ENCODE measurements around the gene ALPK3.

The ALPK3 gene

DNA sequence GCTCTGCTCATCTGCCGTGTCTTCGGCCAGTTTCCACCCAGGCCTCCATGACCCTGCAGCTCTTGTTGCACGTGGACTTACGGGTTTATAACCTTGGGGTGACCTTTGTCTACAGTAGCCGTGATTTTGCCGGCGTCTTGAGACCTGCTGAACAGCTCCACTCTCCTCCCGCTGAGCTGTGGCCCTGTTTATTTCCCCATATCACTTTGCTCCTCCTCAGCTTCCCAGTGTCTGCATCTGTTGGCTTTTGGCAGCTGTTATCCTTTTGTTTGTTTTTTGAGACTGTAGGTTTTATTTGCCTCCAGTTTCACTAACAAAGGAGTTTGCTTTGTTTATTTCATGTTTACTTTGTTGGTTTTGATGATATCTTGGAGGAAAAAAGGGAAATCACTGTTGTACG is 38.0 kb downstream of the ALPK3 start:
- no peaks in the 10 kb centered on the region for H3K9me3 ChIP-seq (ENCODE audit: control insufficient read depth, insufficient read depth, low read depth, low read length)
- no peaks in the 10 kb centered on the region for H3K4me1 ChIP-seq (ENCODE audit: control insufficient read depth, insufficient read depth, low read length)
- H3K27me3 ChIP-seq (ENCODE audit: control insufficient read depth, insufficient read depth, low read length): no peaks in the 10 kb centered on the region
- H3K36me3 ChIP-seq (ENCODE audit: control insufficient read depth, insufficient read depth, low read length): peaks cover 34% of the 10 kb centered on the region
- no peak overlapping the region for H3K4me3 ChIP-seq (ENCODE audit: low read depth, low read length)
- no peak overlapping the region for H3K9ac ChIP-seq (ENCODE audit: low read length)
- H3K27ac ChIP-seq (ENCODE audit: low read depth, low read length): no peak overlapping the region

DNA sequence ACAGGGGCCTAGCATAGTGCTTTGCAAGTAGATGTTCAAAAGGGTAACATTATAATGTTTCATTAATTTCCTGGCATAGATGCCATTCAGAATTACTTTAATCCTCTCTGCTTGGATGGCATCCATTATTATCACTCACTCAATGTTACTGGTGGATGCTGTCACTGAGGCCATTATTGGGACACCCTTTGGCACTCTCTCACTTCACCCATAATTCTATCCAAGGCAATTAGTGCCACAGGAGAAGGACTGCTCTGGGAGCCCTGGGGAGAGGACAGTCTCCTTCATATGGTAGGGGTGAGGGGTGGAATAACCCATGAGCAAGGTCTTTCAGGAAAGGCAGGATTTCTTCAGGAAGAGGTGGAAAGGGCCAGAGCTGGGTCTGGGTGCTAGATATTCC is 38.6 kb downstream of the ALPK3 start:
- peaks cover 34% of the 10 kb centered on the region for H3K36me3 ChIP-seq (ENCODE audit: control insufficient read depth, insufficient read depth, low read length)
- no peaks in the 10 kb centered on the region for H3K4me1 ChIP-seq (ENCODE audit: control insufficient read depth, insufficient read depth, low read length)
- H3K4me3 ChIP-seq (ENCODE audit: low read depth, low read length): no peak overlapping the region
- no peak overlapping the region for H3K9ac ChIP-seq (ENCODE audit: low read length)
- no peaks in the 10 kb centered on the region for H3K27me3 ChIP-seq (ENCODE audit: control insufficient read depth, insufficient read depth, low read length)
- H3K9me3 ChIP-seq (ENCODE audit: control insufficient read depth, insufficient read depth, low read depth, low read length): no peaks in the 10 kb centered on the region
- H3K27ac ChIP-seq (ENCODE audit: low read depth, low read length): no peak overlapping the region

DNA sequence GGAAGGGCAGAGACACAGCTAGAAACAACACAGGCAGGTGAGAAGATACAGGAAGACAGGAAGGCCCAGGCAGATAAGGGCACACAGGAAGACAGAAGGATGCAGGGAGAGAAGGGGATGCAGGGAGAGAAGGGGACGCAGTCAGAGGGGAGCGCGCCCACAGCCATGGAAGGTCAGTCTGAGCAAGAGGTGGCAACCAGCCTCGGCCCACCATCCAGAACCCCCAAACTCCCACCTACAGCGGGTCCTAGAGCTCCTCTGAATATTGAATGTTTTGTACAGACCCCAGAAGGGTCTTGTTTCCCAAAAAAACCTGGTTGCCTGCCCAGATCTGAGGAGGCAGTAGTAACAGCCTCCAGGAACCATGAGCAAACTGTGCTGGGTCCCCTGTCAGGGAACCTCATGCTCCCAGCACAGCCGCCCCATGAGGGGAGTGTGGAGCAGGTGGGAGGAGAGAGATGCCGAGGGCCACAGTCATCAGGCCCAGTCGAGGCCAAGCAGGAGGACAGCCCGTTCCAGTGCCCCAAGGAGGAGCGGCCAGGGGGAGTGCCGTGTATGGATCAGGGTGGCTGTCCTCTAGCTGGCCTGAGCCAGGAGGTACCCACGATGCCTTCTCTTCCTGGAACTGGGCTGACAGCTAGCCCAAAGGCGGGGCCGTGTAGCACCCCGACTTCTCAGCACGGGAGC is 39.7 kb downstream of the ALPK3 start:
- Histone ChIP-seq H3K27me3 (ENCODE audit: control insufficient read depth, insufficient read depth, low read length) (no peaks in the 10 kb centered on the region), H3K9me3 (ENCODE audit: control insufficient read depth, insufficient read depth, low read depth, low read length) (no peaks in the 10 kb centered on the region), H3K4me3 (ENCODE audit: low read depth, low read length) (no peak overlapping the region), H3K4me1 (ENCODE audit: control insufficient read depth, insufficient read depth, low read length) (no peaks in the 10 kb centered on the region), H3K9ac (ENCODE audit: low read length) (no peak overlapping the region), H3K36me3 (ENCODE audit: control insufficient read depth, insufficient read depth, low read length) (peaks cover 34% of the 10 kb centered on the region), H3K27ac (ENCODE audit: low read depth, low read length) (no peak overlapping the region)

DNA sequence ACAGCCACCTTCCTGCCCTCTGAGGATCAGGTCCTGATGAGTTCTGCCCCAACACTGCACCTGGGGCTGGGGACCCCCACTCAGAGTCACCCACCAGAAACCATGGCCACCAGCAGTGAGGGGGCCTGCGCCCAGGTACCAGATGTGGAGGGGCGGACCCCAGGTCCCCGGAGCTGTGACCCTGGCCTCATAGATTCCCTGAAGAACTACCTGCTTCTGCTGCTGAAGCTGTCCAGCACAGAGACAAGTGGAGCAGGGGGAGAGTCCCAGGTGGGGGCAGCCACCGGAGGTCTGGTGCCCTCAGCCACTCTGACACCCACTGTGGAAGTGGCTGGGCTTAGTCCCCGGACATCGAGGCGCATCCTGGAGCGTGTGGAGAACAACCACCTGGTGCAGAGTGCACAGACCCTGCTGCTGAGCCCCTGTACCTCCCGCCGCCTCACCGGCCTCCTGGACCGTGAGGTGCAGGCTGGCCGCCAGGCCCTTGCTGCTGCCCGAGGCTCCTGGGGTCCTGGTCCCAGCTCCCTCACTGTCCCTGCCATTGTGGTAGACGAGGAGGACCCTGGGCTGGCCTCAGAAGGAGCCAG is 40.4 kb downstream of the ALPK3 start:
- Histone ChIP-seq H3K4me1 (ENCODE audit: control insufficient read depth, insufficient read depth, low read length) (no peaks in the 10 kb centered on the region), H3K9ac (ENCODE audit: low read length) (no peak overlapping the region), H3K4me3 (ENCODE audit: low read depth, low read length) (no peak overlapping the region), H3K27me3 (ENCODE audit: control insufficient read depth, insufficient read depth, low read length) (no peaks in the 10 kb centered on the region), H3K9me3 (ENCODE audit: control insufficient read depth, insufficient read depth, low read depth, low read length) (no peaks in the 10 kb centered on the region), H3K36me3 (ENCODE audit: control insufficient read depth, insufficient read depth, low read length) (peaks cover 34% of the 10 kb centered on the region), H3K27ac (ENCODE audit: low read depth, low read length) (no peak overlapping the region)

DNA sequence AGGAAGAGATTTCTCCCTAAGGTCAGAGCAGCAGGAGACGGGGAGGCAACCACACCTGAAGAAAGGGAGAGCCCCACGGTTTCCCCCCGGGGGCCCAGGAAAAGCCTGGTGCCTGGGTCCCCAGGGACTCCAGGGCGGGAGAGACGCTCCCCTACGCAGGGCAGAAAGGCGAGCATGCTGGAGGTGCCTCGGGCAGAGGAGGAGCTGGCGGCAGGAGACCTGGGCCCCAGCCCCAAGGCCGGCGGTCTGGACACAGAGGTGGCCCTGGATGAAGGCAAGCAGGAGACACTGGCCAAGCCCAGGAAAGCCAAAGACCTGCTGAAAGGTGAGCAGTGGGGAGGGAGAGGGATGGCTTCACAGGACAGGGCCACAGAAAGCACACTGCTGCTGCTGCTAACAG is 41.1 kb downstream of the ALPK3 start:
- Histone ChIP-seq H3K9ac (ENCODE audit: low read length) (no peak overlapping the region), H3K4me3 (ENCODE audit: low read depth, low read length) (no peak overlapping the region), H3K27me3 (ENCODE audit: control insufficient read depth, insufficient read depth, low read length) (no peaks in the 10 kb centered on the region), H3K9me3 (ENCODE audit: control insufficient read depth, insufficient read depth, low read depth, low read length) (no peaks in the 10 kb centered on the region), H3K27ac (ENCODE audit: low read depth, low read length) (no peak overlapping the region), H3K4me1 (ENCODE audit: control insufficient read depth, insufficient read depth, low read length) (no peaks in the 10 kb centered on the region), H3K36me3 (ENCODE audit: control insufficient read depth, insufficient read depth, low read length) (peaks cover 35% of the 10 kb centered on the region)

DNA sequence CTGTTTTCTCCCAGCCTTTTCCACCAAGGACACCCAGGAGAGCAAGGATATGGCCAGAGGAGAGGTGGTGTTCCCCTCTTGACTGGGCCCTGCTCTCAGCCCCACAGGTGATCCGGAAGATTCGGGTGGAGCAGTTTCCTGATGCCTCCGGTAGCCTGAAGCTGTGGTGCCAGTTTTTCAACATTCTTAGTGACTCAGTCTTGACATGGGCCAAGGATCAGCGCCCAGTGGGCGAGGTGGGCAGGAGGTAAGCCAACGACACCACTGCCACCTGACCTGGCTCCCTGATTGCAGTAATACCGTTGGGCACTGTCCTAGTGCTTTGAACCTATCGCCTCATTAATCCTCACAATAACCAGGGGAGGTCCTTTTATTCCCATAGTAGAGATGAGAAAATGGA is 42.0 kb downstream of the ALPK3 start:
- Histone ChIP-seq H3K9ac (ENCODE audit: low read length) (no peak overlapping the region), H3K27me3 (ENCODE audit: control insufficient read depth, insufficient read depth, low read length) (no peaks in the 10 kb centered on the region), H3K36me3 (ENCODE audit: control insufficient read depth, insufficient read depth, low read length) (peaks cover 43% of the 10 kb centered on the region), H3K9me3 (ENCODE audit: control insufficient read depth, insufficient read depth, low read depth, low read length) (no peaks in the 10 kb centered on the region), H3K27ac (ENCODE audit: low read depth, low read length) (no peak overlapping the region), H3K4me3 (ENCODE audit: low read depth, low read length) (no peak overlapping the region), H3K4me1 (ENCODE audit: control insufficient read depth, insufficient read depth, low read length) (no peaks in the 10 kb centered on the region)

DNA sequence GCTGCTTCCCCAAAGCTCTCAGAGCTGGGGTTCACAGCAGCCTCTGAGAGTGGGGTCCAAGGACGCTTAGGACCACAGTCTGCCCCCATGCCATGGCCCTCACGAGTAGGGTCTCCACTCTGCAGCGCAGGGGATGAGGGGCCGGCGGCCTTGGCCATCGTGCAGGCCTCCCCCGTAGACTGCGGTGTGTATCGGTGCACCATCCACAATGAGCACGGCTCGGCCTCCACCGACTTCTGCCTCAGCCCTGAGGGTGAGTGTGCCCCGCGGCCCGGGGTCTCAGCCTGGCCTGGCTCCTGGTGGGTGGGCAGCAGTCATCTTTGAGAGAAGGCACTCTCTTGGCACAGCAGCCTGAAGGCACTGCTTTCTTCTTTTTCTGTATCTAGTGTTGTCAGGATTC is 42.5 kb downstream of the ALPK3 start:
- no peaks in the 10 kb centered on the region for H3K4me1 ChIP-seq (ENCODE audit: control insufficient read depth, insufficient read depth, low read length)
- H3K27me3 ChIP-seq (ENCODE audit: control insufficient read depth, insufficient read depth, low read length): no peaks in the 10 kb centered on the region
- H3K9me3 ChIP-seq (ENCODE audit: control insufficient read depth, insufficient read depth, low read depth, low read length): no peaks in the 10 kb centered on the region
- H3K27ac ChIP-seq (ENCODE audit: low read depth, low read length): no peak overlapping the region
- no peak overlapping the region for H3K4me3 ChIP-seq (ENCODE audit: low read depth, low read length)
- peaks cover 43% of the 10 kb centered on the region for H3K36me3 ChIP-seq (ENCODE audit: control insufficient read depth, insufficient read depth, low read length)
- H3K9ac ChIP-seq (ENCODE audit: low read length): no peak overlapping the region

DNA sequence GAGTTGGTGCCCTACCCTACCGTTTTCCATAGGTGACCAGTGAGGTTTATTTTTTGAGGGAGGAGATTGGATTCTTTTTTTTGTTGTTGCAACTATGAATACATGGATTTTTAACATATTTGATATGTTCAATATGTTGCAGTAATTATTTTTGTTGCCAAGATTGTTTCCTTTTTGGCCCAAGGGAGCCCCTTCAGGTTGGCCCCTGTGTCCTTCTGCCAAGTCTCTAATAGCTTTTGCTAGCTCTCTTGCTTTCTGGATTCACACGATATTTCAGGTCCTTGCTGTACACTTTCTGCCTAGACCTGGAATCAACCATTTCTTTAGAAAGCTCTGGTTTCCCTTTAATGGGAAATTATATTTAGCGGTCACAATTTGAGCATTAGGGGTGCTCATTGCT is 44.6 kb downstream of the ALPK3 start:
- Histone ChIP-seq H3K27me3 (ENCODE audit: control insufficient read depth, insufficient read depth, low read length) (no peaks in the 10 kb centered on the region), H3K9me3 (ENCODE audit: control insufficient read depth, insufficient read depth, low read depth, low read length) (no peaks in the 10 kb centered on the region), H3K4me1 (ENCODE audit: control insufficient read depth, insufficient read depth, low read length) (no peaks in the 10 kb centered on the region), H3K27ac (ENCODE audit: low read depth, low read length) (no peak overlapping the region), H3K4me3 (ENCODE audit: low read depth, low read length) (no peak overlapping the region), H3K9ac (ENCODE audit: low read length) (no peak overlapping the region), H3K36me3 (ENCODE audit: control insufficient read depth, insufficient read depth, low read length) (peaks cover 35% of the 10 kb centered on the region)

DNA sequence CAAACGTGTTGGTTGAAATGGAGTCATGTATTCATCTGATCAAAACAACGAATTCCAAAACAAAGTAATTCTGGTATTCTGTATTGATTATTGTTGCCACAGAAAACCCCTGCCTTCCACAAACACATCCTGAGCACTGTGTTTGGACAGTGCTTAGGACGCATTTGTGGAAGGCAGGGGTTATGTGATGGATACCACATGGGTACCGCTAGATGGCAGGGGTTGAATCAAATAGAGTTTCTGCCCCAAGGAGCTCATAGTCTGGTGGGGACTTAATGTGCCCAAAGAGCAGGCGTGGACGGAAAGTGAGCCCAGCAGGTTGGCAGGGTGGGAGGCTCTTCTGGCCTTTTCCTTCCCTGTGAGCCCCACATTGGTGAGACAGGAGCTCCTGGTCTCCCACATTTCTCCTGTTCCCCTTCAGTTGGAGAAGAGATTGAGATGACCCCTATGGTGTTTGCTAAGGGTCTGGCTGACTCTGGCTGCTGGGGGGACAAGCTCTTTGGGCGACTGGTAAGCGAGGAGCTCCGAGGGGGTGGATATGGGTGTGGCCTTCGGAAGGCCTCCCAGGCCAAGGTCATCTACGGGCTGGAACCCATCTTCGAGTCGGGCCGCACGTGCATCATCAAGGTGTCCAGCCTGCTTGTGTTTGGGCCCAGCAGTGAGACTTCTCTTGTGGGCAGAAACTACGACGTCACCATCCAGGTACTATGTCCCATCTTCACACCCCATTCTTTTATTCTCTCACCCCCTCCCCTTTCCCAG is 45.2 kb downstream of the ALPK3 start:
- Histone ChIP-seq H3K4me1 (ENCODE audit: control insufficient read depth, insufficient read depth, low read length) (no peaks in the 10 kb centered on the region), H3K27me3 (ENCODE audit: control insufficient read depth, insufficient read depth, low read length) (no peaks in the 10 kb centered on the region), H3K9me3 (ENCODE audit: control insufficient read depth, insufficient read depth, low read depth, low read length) (no peaks in the 10 kb centered on the region), H3K9ac (ENCODE audit: low read length) (no peak overlapping the region), H3K4me3 (ENCODE audit: low read depth, low read length) (no peak overlapping the region), H3K27ac (ENCODE audit: low read depth, low read length) (no peak overlapping the region), H3K36me3 (ENCODE audit: control insufficient read depth, insufficient read depth, low read length) (peaks cover 33% of the 10 kb centered on the region)

DNA sequence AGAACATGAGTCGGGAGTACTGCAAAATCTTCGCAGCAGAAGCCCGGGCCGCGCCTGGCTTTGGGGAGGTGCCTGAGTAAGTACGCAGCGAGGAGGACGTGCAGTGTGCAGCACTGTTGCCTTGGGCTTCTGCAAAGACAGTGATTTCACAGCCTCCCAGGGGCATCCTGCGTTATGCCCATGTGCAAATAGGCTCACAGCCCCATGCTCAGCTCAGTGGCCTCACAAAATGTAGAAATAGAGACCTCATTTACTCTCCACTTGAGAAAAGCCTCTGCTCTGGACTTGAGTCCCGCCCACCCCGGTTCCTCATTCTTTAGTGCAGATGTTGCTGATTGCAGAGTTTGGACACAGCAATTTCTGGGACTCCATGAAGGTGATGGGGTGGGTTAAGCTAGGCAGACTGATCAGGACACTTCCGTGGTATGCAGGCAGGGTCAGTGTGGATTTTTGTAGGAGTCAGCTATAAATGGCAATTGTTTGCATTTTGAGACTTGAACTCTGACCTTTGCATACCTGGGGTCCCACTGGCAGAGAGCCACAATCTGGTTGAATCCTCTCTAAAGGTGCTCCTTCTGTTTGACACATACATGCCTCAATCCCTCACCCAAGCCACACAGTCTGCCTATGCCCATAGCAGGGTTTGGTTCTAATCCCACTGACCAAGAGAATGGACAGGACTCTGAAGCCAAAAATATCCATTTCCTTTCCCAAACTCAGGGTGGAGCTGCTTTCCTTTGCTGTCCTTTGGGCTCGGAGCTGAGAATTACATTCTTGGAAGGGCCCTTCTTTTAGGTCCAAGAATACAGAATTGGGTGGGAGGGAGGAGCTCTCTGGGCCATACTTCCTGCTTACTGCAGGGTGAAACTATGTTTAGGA is 46.6 kb downstream of the ALPK3 start:
- no peak overlapping the region for H3K4me3 ChIP-seq (ENCODE audit: low read depth, low read length)
- no peaks in the 10 kb centered on the region for H3K9me3 ChIP-seq (ENCODE audit: control insufficient read depth, insufficient read depth, low read depth, low read length)
- no peak overlapping the region for H3K27ac ChIP-seq (ENCODE audit: low read depth, low read length)
- no peaks in the 10 kb centered on the region for H3K27me3 ChIP-seq (ENCODE audit: control insufficient read depth, insufficient read depth, low read length)
- H3K36me3 ChIP-seq (ENCODE audit: control insufficient read depth, insufficient read depth, low read length): peaks cover 24% of the 10 kb centered on the region
- no peak overlapping the region for H3K9ac ChIP-seq (ENCODE audit: low read length)
- H3K4me1 ChIP-seq (ENCODE audit: control insufficient read depth, insufficient read depth, low read length): no peaks in the 10 kb centered on the region

DNA sequence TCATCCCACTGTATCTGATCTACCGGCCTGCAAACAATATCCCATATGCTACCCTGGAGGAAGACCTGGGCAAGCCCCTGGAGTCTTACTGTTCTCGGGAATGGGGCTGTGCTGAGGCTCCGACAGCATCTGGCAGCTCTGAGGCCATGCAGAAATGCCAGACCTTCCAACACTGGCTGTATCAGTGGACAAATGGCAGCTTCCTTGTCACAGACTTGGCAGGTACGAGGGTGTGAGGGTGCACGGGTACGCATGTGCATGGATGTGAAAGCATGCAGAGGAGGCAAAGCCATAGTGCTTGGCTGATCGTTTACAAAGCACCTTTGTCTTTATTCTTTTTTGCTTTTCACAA is 47.3 kb downstream of the ALPK3 start:
- H3K27me3 ChIP-seq (ENCODE audit: control insufficient read depth, insufficient read depth, low read length): no peaks in the 10 kb centered on the region
- H3K36me3 ChIP-seq (ENCODE audit: control insufficient read depth, insufficient read depth, low read length): peaks cover 20% of the 10 kb centered on the region
- no peaks in the 10 kb centered on the region for H3K9me3 ChIP-seq (ENCODE audit: control insufficient read depth, insufficient read depth, low read depth, low read length)
- H3K27ac ChIP-seq (ENCODE audit: low read depth, low read length): no peak overlapping the region
- no peak overlapping the region for H3K9ac ChIP-seq (ENCODE audit: low read length)
- no peak overlapping the region for H3K4me3 ChIP-seq (ENCODE audit: low read depth, low read length)
- H3K4me1 ChIP-seq (ENCODE audit: control insufficient read depth, insufficient read depth, low read length): no peaks in the 10 kb centered on the region

All from HUES6 (cell line).